Karpas-422 (cell line): ENCODE results near the gene DBP. TPM values are rescaled to one million over a fixed set of nuclear protein-coding genes. Genes with fewer than 3 reads are reported as not detected.

Experiments
- DNase-seq: peaks from one replicate; pipeline ENCODE4 v3.0.0-alpha.2; 2015
- H2AFZ ChIP-seq: fragments of 200-600 bp; sonication (generic); 2 replicates; pipeline ENCODE4 v1.6.1; 2014; ENCODE audit warnings: antibody characterized with exemption, low read length, mixed read lengths
- H3K27ac ChIP-seq: fragments of 200-600 bp; sonication (generic); 2 replicates; pipeline ENCODE4 v1.5.1; 2014; ENCODE audit warnings: mild to moderate bottlenecking, low read length, moderate library complexity
- H3K27me3 ChIP-seq: fragments of 200-600 bp; sonication (generic); 2 replicates; pipeline ENCODE4 v1.6.1; 2014; ENCODE audit warnings: low read length, mixed read lengths
- H3K36me3 ChIP-seq: fragments of 200-600 bp; sonication (generic); 2 replicates; pipeline ENCODE4 v1.6.1; 2014; ENCODE audit warnings: low read length, mixed read lengths; ENCODE audit not compliant: insufficient read depth
- H3K4me1 ChIP-seq: fragments of 200-600 bp; sonication (generic); 2 replicates; pipeline ENCODE4 v1.6.1; 2014; ENCODE audit warnings: mild to moderate bottlenecking, low read length, mixed read lengths
- H3K4me2 ChIP-seq: fragments of 200-600 bp; sonication (generic); 2 replicates; pipeline ENCODE4 v1.6.1; 2014; ENCODE audit warnings: low read length, low read depth, mild to moderate bottlenecking; ENCODE audit not compliant: poor library complexity, severe bottlenecking
- H3K4me3 ChIP-seq: fragments of 200-600 bp; sonication (generic); 2 replicates; pipeline ENCODE4 v1.5.1; 2014; ENCODE audit warnings: mild to moderate bottlenecking, antibody characterized with exemption, low read length, mixed read lengths
- H3K79me2 ChIP-seq: fragments of 200-600 bp; sonication (generic); 2 replicates; pipeline ENCODE4 v1.6.1; 2014; ENCODE audit warnings: mild to moderate bottlenecking, low read length, mixed read lengths
- H3K9ac ChIP-seq: fragments of 200-600 bp; sonication (generic); 2 replicates; pipeline ENCODE4 v1.6.0; 2014; ENCODE audit warnings: low read length
- H3K9me2 ChIP-seq: fragments of 200-600 bp; sonication (generic), shearing (Covaris generic); replicated peaks from 2 replicates; pipeline ENCODE4 v1.6.0; 2014; ENCODE audit warnings: mild to moderate bottlenecking, low read length, moderate library complexity; ENCODE audit not compliant: insufficient read depth
- H3K9me3 ChIP-seq: fragments of 300-700, 200-600 bp; sonication (generic); 2 replicates; pipeline ENCODE4 v1.6.1; 2014; ENCODE audit warnings: low read length, mixed read lengths
- H4K20me1 ChIP-seq: fragments of 200-600 bp; sonication (generic); 2 replicates; pipeline ENCODE4 v1.6.1; 2014; ENCODE audit warnings: mild to moderate bottlenecking, antibody characterized with exemption, low read length, low read depth; ENCODE audit not compliant: insufficient read depth
- total RNA-seq: library from RNA; depleted of rRNA; stranded (reverse); fragments of >200 nt; shearing (Covaris generic); gene quantifications from 2 replicates; pipeline ENCODE4 v1.2.3, GENCODE V29; 2014; ENCODE audit warnings: low replicate concordance

The DBP gene
- total RNA-seq, 1 experiment from 2014 or later = 8.5 TPM

DNA sequence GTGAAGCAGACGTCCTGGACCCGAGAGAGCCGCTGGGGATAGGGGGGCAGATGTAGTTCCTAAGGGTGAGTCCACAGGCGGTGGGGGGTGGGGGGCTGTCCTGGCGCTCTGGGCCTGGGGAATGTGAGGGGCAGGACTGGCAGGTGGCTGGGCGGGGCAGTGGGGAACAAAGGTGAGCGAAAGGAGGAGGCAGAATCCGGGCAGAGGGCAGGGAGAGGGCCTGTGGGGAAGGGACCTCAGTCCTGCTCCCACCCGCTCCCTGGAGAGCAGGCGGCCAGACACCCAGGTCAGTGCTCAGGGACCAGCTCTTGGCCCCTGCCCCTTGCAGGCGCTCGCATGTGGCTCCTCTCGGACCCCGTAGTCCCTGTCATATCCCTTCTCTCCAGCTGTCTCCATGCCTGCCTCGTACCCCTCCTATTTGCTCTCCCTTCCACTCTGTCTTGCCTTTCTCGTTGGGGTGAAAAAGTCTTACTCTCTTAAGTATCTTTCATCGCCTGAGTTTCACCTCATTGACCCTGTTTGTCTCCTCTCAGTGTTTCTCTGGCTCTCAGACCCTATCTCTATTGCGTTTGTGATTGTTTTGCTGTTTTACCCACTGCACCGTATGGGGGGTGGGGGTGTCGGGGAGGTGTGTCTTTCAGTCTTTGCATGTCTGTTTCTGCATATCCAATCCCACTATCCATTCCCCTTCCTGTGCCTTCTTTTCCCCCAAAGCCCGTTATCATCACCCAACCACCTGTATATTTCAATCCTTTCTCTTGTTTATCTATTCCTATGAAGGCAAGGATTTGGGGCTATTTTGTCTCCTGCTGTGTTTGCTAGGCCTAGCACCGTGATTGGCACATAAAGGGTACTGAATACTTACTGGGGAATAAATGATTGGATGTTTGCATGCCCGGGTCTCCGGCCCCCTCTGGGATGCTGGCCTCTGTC, 12.1 kb downstream of the DBP start:
- Histone ChIP-seq H3K9me3 (no peaks in the 10 kb centered on the region), H3K4me2 (peak overlapping the region; percentile 86), H3K4me3 (peak overlapping the region; percentile 93), H2AFZ (no peak overlapping the region), H3K4me1 (peaks cover 33% of the 10 kb centered on the region), H3K27me3 (no peaks in the 10 kb centered on the region), H4K20me1 (peaks cover 10% of the 10 kb centered on the region), H3K79me2 (peaks cover 25% of the 10 kb centered on the region), H3K9me2 (no peaks in the 10 kb centered on the region), H3K27ac (no peak overlapping the region; the same call in 1 of the 2 replicates), H3K9ac (peak overlapping the region; percentile 88), H3K36me3 (peaks cover 11% of the 10 kb centered on the region)
- no peak for DNase-seq

DNA sequence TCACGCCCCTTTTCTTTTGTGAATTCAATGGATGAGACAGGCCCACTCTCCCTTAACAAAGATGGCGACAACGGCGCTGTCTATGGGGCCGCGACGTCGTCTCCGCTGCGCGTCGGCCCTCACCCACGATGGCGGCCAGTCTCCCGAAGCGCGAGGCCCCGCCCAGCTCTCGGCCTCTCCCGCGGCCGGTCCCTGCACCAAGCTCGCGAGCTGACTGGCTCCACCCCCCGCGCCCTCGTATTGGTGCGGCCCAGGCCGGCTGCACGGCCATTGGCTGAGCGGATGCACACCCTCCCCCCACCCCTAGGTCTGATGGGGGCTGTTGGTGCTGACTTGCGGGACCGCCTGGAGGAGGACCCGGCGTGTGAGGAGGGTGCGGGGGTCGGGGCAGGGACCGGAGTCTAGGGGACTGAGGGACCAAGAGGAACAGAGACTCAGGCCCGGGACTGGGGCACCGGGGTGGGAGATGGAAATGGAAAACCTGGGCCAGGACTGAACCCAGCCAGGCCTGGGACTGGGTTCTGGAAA, 13.0 kb downstream of the DBP start:
- Histone ChIP-seq H3K79me2 (peaks cover 32% of the 10 kb centered on the region), H3K9ac (peak overlapping the region; percentile 88), H3K36me3 (peaks cover 3% of the 10 kb centered on the region; the same call in 1 of the 2 replicates), H4K20me1 (peaks cover 6% of the 10 kb centered on the region; the same call in 1 of the 2 replicates), H3K9me3 (no peaks in the 10 kb centered on the region), H2AFZ (no peak overlapping the region), H3K9me2 (no peaks in the 10 kb centered on the region), H3K27ac (no peak overlapping the region; the same call in 1 of the 2 replicates), H3K27me3 (no peaks in the 10 kb centered on the region), H3K4me3 (peak overlapping the region; percentile 93), H3K4me2 (peak overlapping the region; percentile 86), H3K4me1 (peaks cover 35% of the 10 kb centered on the region)
- peak; percentile 99 for DNase-seq

DNA sequence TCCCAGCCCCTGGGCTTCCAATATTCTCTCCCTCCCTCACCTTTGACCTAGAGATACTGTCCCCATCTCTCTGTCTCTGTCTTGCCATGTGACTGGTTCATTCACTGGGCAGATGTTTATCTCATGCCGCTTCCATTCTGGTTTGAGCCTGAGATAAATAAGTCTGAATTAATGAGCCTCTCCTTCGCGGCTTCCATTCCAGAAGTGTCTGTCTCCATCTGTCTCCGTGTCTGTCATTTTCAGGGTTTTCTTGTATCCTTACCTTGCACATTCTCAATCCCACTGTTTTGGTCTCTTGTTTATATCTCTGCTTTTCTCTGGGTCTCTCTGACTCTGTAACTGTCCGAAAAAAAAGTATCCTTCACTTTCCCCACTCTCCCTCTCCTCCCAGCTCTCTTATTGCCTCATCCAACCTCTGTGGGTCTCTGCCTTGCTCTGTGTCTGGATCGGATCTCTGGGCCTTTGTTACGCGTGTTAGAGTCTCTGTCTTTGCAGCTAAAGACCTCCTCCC, 13.6 kb downstream of the DBP start:
- no peak for DNase-seq
- H3K4me2 ChIP-seq = peak overlapping the region; percentile 67
- no peaks in the 10 kb centered on the region for H3K27me3 ChIP-seq
- peaks cover 5% of the 10 kb centered on the region for H3K36me3 ChIP-seq
- peak overlapping the region; percentile 59 for H3K4me3 ChIP-seq
- peaks cover 35% of the 10 kb centered on the region for H3K79me2 ChIP-seq
- no peaks in the 10 kb centered on the region for H3K9me3 ChIP-seq
- peak overlapping the region; percentile 65 for H3K9ac ChIP-seq
- H3K27ac ChIP-seq = no peak overlapping the region; the same call in 1 of the 2 replicates
- H3K9me2 ChIP-seq = no peaks in the 10 kb centered on the region
- H4K20me1 ChIP-seq = peaks cover 8% of the 10 kb centered on the region
- peaks cover 35% of the 10 kb centered on the region for H3K4me1 ChIP-seq
- H2AFZ ChIP-seq = no peak overlapping the region

DNA sequence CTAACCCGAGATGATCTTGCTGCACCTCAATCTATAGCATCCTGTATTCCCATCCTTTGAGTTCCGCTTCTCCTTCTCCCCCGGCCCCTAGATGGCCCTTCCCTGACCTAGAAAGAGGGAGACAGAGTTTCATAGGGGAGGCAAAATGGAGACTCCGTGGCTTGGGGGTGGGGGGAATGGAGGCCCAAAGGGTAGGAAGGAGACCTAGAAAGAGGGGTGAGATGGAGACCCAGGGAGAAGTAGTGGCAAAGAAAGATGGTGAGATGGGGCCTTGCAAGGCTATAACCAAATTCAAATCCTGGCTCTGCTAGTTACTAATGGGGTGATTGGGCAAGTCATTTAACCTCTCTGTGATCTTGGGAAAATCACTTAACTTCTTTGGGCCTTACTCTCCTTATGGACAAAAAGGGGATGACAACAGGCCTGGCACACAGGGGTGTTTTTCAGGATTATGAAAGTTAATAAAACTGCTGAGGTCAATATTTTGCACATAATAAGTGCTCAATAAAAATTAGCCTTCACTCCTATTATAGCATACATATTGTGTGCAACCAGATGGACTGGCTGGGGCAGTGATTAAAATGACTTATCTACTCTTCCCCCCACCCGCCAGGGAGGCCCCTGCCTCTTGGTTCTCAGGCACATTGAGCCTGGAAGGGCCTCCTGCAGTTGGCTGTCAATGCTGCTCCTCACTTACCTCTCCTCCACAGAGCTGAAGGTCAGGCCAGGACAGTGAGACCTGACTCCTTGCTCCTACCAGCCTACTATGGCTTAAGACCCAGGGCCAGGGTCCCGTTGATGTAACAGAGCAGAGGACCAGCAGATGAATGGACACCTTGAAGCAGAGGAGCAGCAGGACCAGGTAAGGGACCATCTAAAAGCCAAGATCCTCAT, 17.2 kb downstream of the DBP start:
- H2AFZ ChIP-seq = no peak overlapping the region
- no peaks in the 10 kb centered on the region for H3K27me3 ChIP-seq
- peak overlapping the region; percentile 93 for H3K4me3 ChIP-seq
- H3K9me2 ChIP-seq = no peaks in the 10 kb centered on the region
- H4K20me1 ChIP-seq = peaks cover 25% of the 10 kb centered on the region
- H3K9ac ChIP-seq = peak overlapping the region; percentile 95
- H3K9me3 ChIP-seq = no peaks in the 10 kb centered on the region
- H3K27ac ChIP-seq = peak overlapping the region; percentile 77
- peaks cover 46% of the 10 kb centered on the region for H3K79me2 ChIP-seq
- DNase-seq = no peak
- H3K36me3 ChIP-seq = peaks cover 37% of the 10 kb centered on the region
- peak overlapping the region; percentile 90 for H3K4me2 ChIP-seq
- peaks cover 47% of the 10 kb centered on the region for H3K4me1 ChIP-seq

DNA sequence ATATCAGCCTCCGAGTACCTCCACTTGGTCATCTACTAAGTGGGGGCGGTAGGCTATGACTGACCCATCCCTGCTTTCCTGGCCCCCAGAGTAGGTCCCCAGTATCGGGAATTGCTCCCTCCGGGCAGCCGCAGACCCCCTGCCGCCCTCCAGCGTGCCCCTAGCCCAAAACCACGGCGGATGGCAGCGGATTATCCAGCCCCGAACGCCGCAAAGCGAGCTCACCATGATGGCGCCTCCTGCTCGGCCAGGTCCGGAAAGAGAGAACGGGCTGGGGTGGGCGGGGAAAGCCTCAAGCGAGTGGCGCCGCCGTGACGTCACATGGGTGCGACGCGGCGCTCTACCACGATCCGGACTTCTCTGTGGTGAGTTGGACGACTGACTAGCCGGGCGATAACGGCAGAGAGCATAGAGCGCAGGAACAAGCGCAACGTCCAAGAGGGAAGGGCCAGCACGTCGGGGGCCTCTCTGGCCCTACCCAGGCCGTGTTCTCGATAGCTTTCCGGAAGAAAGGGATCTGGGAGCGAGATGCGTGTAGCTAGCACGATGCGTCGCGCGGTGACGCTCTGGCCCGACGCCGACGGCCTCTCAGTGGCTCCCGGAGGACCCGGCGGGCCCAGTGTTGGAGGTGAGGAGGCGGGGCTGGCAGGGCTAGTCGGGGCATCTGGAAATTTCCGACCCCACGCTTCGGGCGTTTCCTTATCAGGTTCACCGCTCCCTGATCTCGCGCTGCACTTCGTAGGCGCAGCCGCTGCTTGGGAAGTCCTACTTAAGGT, 18.1 kb downstream of the DBP start, which contains the start of the genes RPL18 and SPHK2:
Gene RPL18, minus strand, starts transcription at position 263 of the 776 bp plus-strand sequence. Its CDS starts 35 bp downstream, at position 228.
Gene SPHK2, plus strand, starts transcription at position 591 of the 776 bp plus-strand sequence. CDS start 1,009 bp downstream, outside the sequence.
- H3K4me2 ChIP-seq = peak within 1 kb of the TSS; percentile 95
- H3K9me2 ChIP-seq = no peaks in the 10 kb centered on the region
- H3K36me3 ChIP-seq = peaks cover 37% of the 10 kb centered on the region
- peaks cover 42% of the 10 kb centered on the region for H3K4me1 ChIP-seq
- peaks cover 25% of the 10 kb centered on the region for H4K20me1 ChIP-seq
- DNase-seq = peak; percentile 99
- H3K27me3 ChIP-seq = no peaks in the 10 kb centered on the region
- peak within 1 kb of the TSS; percentile 98 for H3K9ac ChIP-seq
- H2AFZ ChIP-seq = no peak within 1 kb of the TSS
- H3K79me2 ChIP-seq = peaks cover 39% of the 10 kb centered on the region
- peak within 1 kb of the TSS; percentile 93 for H3K4me3 ChIP-seq
- peak within 1 kb of the TSS; percentile 88 for H3K27ac ChIP-seq
- H3K9me3 ChIP-seq = no peaks in the 10 kb centered on the region

DNA sequence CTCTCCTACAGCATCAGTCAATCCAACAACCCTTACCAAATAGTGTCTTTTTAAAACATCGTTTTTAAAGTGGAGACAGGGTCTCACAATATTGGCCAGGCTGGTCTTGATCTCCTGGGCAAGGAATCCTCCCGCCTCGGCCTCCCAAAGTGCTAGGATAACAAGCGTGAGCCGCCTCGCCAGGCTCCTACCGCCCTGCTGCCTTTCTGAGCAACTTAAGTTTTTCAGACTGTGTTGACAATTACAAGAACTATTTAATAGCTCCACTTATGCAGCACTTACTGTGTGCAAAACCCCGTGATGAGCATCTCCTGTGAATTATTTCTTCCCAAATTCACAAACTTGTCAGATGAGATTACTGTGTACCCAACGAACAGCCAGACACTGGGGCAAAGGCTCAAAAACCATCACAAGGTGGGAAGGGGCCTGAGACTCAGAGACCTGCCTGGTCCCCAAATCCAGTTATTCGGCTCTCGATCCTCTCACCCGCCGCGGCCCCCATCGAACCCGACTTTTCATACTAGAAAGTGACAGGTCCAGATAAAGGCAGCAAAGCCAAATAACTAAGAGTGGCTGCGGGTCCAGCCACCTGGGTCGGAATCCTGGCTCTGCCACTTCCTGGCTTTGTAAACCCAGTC, 18.8 kb downstream of the DBP start:
- Histone ChIP-seq H3K27me3 (no peaks in the 10 kb centered on the region), H3K4me3 (peak overlapping the region; percentile 93), H3K4me1 (peaks cover 37% of the 10 kb centered on the region), H3K9ac (peak overlapping the region; percentile 98), H3K4me2 (peak overlapping the region; percentile 95), H3K27ac (peak overlapping the region; percentile 88), H4K20me1 (peaks cover 25% of the 10 kb centered on the region), H3K36me3 (peaks cover 37% of the 10 kb centered on the region), H3K9me2 (no peaks in the 10 kb centered on the region), H3K79me2 (peaks cover 39% of the 10 kb centered on the region), H3K9me3 (no peaks in the 10 kb centered on the region), H2AFZ (no peak overlapping the region)
- no peak for DNase-seq
